Right lobe of liver (tissue), 6 donors: ENCODE data around the gene NECAB2. TPM values are rescaled to one million over a fixed set of nuclear protein-coding genes. Genes with fewer than 3 reads are reported as not detected.

Experiments
- ATAC-seq, 4 donors: fragments of 200-7000 bp; cut with Tn5 transposase; one replicate each; pipeline ENCODE4 v1.9.1; 2020; ENCODE audit warnings: mild to moderate bottlenecking in 4 of 4, moderate library complexity in 4 of 4
- DNase-seq, 3 donors: peaks; one replicate each; pipeline ENCODE4 v3.0.0-alpha.2; 2020
- H3K27ac ChIP-seq, 3 donors: fragments of 200-600 bp; one replicate each; pipeline ENCODE4 v1.8.0; 2022
- H3K27me3 ChIP-seq, 2 donors: fragments of 200-600 bp; one replicate each; pipeline ENCODE4 v1.8.0; 2022
- H3K36me3 ChIP-seq, 4 donors: fragments of 200-600 bp; sonication (generic) in 1 of 4; one replicate each; pipeline versions ENCODE4 v1.5.1 to v1.8.0; 2017 to 2022; ENCODE audit warnings: control low read depth in 1 of 4
- H3K4me1 ChIP-seq, 4 donors: fragments of 200-600 bp; sonication (generic) in 1 of 4; one replicate each; pipeline versions ENCODE4 v1.5.1 to v1.8.0; 2017 to 2022; ENCODE audit warnings: control low read depth in 1 of 4
- H3K4me3 ChIP-seq, 3 donors: fragments of 200-600 bp; one replicate each; pipeline ENCODE4 v1.8.0; 2022
- H3K9me3 ChIP-seq, 4 donors: fragments of 200-600 bp; sonication (generic) in 1 of 4; one replicate each; pipeline versions ENCODE4 v1.5.1 to v1.8.0; 2017 to 2022; ENCODE audit warnings: control low read depth in 1 of 4
- POLR2A ChIP-seq: fragments of 450-650 bp; IDR thresholded peaks from one replicate; pipeline ENCODE4 v1.6.1; 2017; ENCODE audit warnings: antibody characterized with exemption, mild to moderate bottlenecking
- WGBS: methylation state at CpG from one replicate; pipeline ENCODE4 v1.1.6; 2018; ENCODE audit warnings: low coverage, low lambda C conversion rate; ENCODE audit not compliant: insufficient coverage; ENCODE audit errors: missing lambda C conversion rate; 5-methylcytosine and 5-hydroxymethylcytosine counted together
- intact Hi-C, 2 donors: fragments of 100-400 bp; cut with DNase I; formaldehyde crosslinking; loops; one replicate each; pipeline versions ENCODE4 v1.11.2 to v1.14.1; 2022
- total RNA-seq, 6 experiments: library from RNA; depleted of rRNA in 2 of 6; stranded (reverse); fragments of >200 nt in 2 of 6; fragmentation: NEBNext Ultra II Directional in 3 of 6; extraction: Animal tissue kit (Norgen Biotek cat#: 25700) in 3 of 6; gene quantifications; one replicate each; pipeline versions ENCODE4 v1.1.0 to v1.2.4, GENCODE V29; 2016 to 2023
- TF ChIP-seq, protein P1 (sequence below), 4 donors: fragments of 200-600 bp in 3 of 4; fragments of 450-650 bp in 1 of 4; IDR thresholded peaks; one replicate each; pipeline versions ENCODE4 v1.5.1 to v1.8.0; 2016 to 2022; ENCODE audit warnings: antibody characterized with exemption in 4 of 4, mild to moderate bottlenecking in 2 of 4
- donor health status: DM: no; HTN: yes; CAD: no.
- donor health status: DM: no; HTN: no; CAD: no.
- donor health status: DM: no; HTN: no; CAD: no.
- donor health status: DM: no; HTN: yes; CAD: no.
- donor health status: DM: no; HTN: yes; CAD: no.

The NECAB2 gene
- total RNA-seq, 6 experiments from 2014 or later: 0.56 to 26.8 (median 7.1) TPM

DNA sequence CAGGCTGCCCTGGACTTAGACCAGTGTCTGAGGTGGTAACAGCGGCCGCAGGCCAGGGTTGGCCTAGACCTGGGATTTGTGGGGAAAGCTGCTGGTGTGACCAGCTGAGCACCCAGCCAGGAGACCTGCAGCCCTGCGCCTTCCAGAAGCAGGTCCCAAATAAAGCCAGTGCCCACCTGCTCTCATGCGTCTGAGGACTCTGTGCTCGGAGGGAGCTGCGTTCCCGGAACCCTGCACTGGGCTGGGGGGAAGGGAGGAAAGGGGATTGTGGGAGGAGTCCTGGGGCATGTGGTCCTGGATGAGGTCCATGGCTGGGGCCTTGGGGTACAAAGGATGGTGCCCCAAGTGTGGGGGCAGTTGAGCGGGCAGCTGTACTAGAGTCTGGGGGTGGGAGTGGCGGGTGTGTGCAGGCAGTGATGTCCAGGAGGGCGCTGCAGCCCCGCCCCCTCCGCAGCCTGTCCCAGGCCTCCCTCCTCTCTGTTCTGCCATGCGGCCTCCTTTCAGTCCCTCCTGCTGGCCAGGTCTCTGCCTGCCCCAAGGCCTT lies 1.8 kb upstream of the NECAB2 start:
- H3K4me1 ChIP-seq: peaks cover 0 to under 1% (median 0%) of the 10 kb centered on the region in 4 donors
- intact Hi-C loops: loop anchor here in 1 of 2 donors (10.0 kb wide), 1 partner anchor 99 kb away; no protein-coding TSS in a partner anchor
- H3K9me3 ChIP-seq: no peaks in the 10 kb centered on the region
- peak in 1 of 3 donors; percentile 60 for DNase-seq
- TF ChIP-seq POLR2A: no peak
- TF ChIP-seq, protein P1, sequence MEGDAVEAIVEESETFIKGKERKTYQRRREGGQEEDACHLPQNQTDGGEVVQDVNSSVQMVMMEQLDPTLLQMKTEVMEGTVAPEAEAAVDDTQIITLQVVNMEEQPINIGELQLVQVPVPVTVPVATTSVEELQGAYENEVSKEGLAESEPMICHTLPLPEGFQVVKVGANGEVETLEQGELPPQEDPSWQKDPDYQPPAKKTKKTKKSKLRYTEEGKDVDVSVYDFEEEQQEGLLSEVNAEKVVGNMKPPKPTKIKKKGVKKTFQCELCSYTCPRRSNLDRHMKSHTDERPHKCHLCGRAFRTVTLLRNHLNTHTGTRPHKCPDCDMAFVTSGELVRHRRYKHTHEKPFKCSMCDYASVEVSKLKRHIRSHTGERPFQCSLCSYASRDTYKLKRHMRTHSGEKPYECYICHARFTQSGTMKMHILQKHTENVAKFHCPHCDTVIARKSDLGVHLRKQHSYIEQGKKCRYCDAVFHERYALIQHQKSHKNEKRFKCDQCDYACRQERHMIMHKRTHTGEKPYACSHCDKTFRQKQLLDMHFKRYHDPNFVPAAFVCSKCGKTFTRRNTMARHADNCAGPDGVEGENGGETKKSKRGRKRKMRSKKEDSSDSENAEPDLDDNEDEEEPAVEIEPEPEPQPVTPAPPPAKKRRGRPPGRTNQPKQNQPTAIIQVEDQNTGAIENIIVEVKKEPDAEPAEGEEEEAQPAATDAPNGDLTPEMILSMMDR (IDR thresholded peaks at IDR 0.05): no peak
- H3K27ac ChIP-seq: no peak overlapping the region
- ATAC-seq: peak; percentile 4 to 12 (median 10)
- H3K27me3 ChIP-seq: no peaks in the 10 kb centered on the region
- no peak overlapping the region for H3K4me3 ChIP-seq
- WGBS: 80% methylated on average over 1 of the region's 13 CpGs
- H3K36me3 ChIP-seq: peaks cover 0 to 51% (median 26%) of the 10 kb centered on the region in 4 donors

DNA sequence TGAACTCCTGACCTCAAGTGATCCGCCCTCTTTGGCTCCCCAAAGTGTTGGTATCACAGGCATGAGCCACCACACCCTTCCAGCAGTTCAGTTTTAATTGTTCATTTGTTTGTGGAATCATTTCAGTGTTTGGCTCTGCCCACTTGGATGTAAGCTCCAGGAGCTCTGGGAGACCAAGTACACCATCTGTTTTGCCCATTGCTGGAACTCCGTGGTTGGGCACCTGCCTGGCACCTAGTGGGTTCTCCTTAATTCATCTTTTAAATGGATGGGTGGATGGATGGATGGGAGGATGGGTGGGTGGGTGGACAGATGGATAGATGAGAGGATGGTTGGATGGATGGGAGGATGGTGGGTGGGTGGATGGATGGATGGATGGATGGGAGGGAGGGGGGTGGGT lies 953 bp upstream of the NECAB2 start:
- WGBS: 51% methylated on average over 2 of the region's 2 CpGs
- no peak overlapping the region for H3K27ac ChIP-seq
- DNase-seq (peak in 1 of 3 donors; percentile 35), ATAC-seq (no peak)
- peaks cover 0 to 42% (median 21%) of the 10 kb centered on the region in 4 donors for H3K36me3 ChIP-seq
- H3K27me3 ChIP-seq: no peaks in the 10 kb centered on the region
- intact Hi-C loops: loop anchor here in 1 of 2 donors (10.0 kb wide), 1 partner anchor 98 kb away; no protein-coding TSS in a partner anchor
- no peak overlapping the region for H3K4me3 ChIP-seq
- no peaks in the 10 kb centered on the region for H3K9me3 ChIP-seq
- peaks cover 0 to 4% (median 0%) of the 10 kb centered on the region in 4 donors for H3K4me1 ChIP-seq
- TF ChIP-seq POLR2A: no peak
- TF ChIP-seq, protein P1 (IDR thresholded peaks at IDR 0.05): no peak

DNA sequence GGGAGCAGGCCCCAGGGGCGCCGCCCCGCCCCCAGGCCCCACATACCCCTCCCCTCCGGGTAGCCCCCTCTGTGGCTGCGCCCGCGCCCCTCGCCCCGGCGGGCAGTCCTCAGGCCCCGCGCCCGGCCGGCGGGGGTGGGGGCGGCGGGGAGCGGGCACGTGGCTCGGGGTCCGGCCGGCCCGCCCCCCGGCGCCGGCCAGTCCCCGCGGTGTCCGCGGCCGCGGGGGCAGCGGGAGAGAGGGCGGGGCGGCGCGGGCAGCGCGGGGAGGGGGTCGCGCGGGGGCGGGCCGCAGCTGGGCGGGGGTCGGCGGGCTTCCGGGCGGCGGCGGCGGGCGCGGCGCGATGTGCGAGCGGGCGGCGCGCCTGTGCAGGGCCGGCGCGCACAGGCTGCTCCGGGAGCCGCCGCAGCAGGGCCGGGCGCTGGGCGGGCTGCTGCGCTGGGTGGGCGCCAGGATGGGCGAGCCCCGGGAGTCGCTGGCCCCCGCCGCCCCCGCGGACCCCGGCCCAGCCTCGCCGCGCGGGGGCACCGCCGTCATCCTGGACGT lies 335 bp downstream of the NECAB2 start:
- no peak overlapping the region for H3K27ac ChIP-seq
- no peaks in the 10 kb centered on the region for H3K9me3 ChIP-seq
- intact Hi-C loops: loop anchor here in 1 of 2 donors (10.0 kb wide), 1 partner anchor 96 kb away; no protein-coding TSS in a partner anchor
- peaks cover 0 to 4% (median 0%) of the 10 kb centered on the region in 4 donors for H3K4me1 ChIP-seq
- peaks cover 0 to 29% (median 14%) of the 10 kb centered on the region in 4 donors for H3K36me3 ChIP-seq
- TF ChIP-seq, protein P1 (IDR thresholded peaks at IDR 0.05): no peak
- TF ChIP-seq POLR2A: no peak
- H3K27me3 ChIP-seq: no peaks in the 10 kb centered on the region
- no CpG with 5 or more reads among the region's 87 CpGs for WGBS
- peak in 1 of 3 donors; percentile 52 for DNase-seq
- ATAC-seq: no peak
- no peak overlapping the region for H3K4me3 ChIP-seq

DNA sequence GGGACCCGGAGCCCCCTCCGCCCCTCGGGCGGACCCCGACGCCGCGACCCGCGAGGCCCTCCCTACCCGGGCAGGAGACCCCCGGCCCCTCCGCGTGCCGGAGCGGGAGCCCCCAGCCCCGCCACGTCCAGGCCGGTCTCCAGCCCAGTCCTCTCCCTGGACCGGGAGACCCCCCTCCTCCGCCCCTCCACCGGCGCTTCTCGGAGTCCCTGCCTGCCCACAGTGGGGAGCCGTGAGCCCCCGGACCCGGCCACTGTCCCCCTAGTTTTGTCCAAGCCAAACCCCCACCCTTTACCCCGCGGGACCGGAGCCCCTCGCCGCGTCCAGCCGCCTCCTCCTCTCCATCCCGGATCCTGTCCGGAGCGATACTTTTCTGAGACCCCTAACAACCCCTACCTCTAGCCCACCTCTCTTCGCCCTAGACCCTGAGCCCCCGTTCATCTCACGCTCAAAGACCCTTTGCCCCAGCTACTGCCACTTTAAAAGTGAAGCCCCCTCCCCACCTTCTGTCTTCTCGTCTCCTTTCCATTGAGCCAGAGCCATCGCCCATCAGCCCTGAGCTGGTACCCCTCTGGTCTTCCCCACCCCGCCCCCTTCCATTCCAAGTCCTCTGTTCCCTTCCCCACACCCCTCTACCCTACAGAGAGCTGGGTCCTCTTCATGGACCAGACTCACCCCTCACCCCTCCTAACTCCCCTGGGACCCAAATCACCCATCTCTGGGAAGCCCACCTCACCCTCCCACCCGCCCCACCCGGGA lies 1.0 kb downstream of the NECAB2 start:
- Histone ChIP-seq H3K4me3 (no peak overlapping the region), H3K9me3 (no peaks in the 10 kb centered on the region), H3K4me1 (peaks cover 0 to 4% (median 0%) of the 10 kb centered on the region in 4 donors), H3K27me3 (no peaks in the 10 kb centered on the region), H3K27ac (no peak overlapping the region), H3K36me3 (peaks cover 0 to 22% (median 11%) of the 10 kb centered on the region in 4 donors)
- TF ChIP-seq POLR2A: no peak
- TF ChIP-seq, protein P1 (IDR thresholded peaks at IDR 0.05): no peak
- WGBS: 29% methylated on average over 15 of the region's 45 CpGs
- intact Hi-C loops: loop anchor here in 1 of 2 donors (10.0 kb wide), 1 partner anchor 96 kb away; no protein-coding TSS in a partner anchor
- ATAC-seq (no peak), DNase-seq (peak in 1 of 3 donors; percentile 53)
